K562 (cell line): Measurements from ENCODE around the gene RAB31. TPM values are rescaled to one million over a fixed set of nuclear protein-coding genes. Genes with fewer than 3 reads are reported as not detected.

Source experiments
- CEBPB ChIP-seq: fragments of 450-650 bp; IDR thresholded peaks from 2 replicates; pipeline ENCODE4 v1.6.1; 2016; ENCODE audit warnings: missing genetic modification characterization, missing compliant biosample characterization
- IFI16 ChIP-seq: fragments of 250-450 bp; sonication (Bioruptor Pico); IDR thresholded peaks from 2 replicates; pipeline ENCODE4 v2.1.2; 2022; ENCODE audit warnings: mild to moderate bottlenecking, inconsistent platforms
- MCM7 ChIP-seq, 2 experiments: fragments of 450-650 bp; IDR thresholded peaks; 2 replicates each; pipeline ENCODE4 v1.6.1; 2016 to 2018
- NONO ChIP-seq, 2 experiments: fragments of 200-400 bp in 1 of 2; fragments of 450-650 bp in 1 of 2; formaldehyde crosslinking in 1 of 2; IDR thresholded peaks; 2 replicates each; pipeline ENCODE4 v1.6.1; 2017; ENCODE audit warnings: low read depth in 2 of 2, mild to moderate bottlenecking in 2 of 2, moderate library complexity in 2 of 2, low read length in 1 of 2
- RBM15 ChIP-seq: fragments of 200-400 bp; formaldehyde crosslinking; IDR thresholded peaks from 2 replicates; pipeline ENCODE4 v1.6.1; 2018; ENCODE audit warnings: mild to moderate bottlenecking, low read length, moderate library complexity; ENCODE audit not compliant: insufficient read depth
- STAG1 ChIP-seq: sonication (generic); formaldehyde crosslinking; IDR thresholded peaks from 2 replicates; pipeline ENCODE4 v1.5.0; 2020; ENCODE audit warnings: missing genetic modification reagents, borderline replicate concordance
- TAF9B ChIP-seq: fragments of 450-650 bp; IDR thresholded peaks from 2 replicates; pipeline ENCODE4 v1.6.1; 2018; ENCODE audit warnings: mild to moderate bottlenecking; ENCODE audit not compliant: partially characterized antibody
- TCF7L2 ChIP-seq: fragments of 150-350 bp; IDR thresholded peaks from 2 replicates; pipeline ENCODE4 v1.6.1; 2016; ENCODE audit warnings: low read depth, mild to moderate bottlenecking, low read length, moderate library complexity
- TRIM24 ChIP-seq, 2 experiments: fragments of 450-650 bp; IDR thresholded peaks; 2 replicates each; pipeline ENCODE4 v1.6.1; 2016
- ZBTB17 ChIP-seq: fragments of 450-650 bp; formaldehyde crosslinking; IDR thresholded peaks from 2 replicates; pipeline ENCODE4 v1.4.0; 2020; ENCODE audit warnings: mild to moderate bottlenecking
- ZC3H4 ChIP-seq: sonication (generic); formaldehyde crosslinking; IDR thresholded peaks from 2 replicates; pipeline ENCODE4 v1.9.0; 2021; ENCODE audit warnings: missing genetic modification reagents, borderline replicate concordance
- ZNF253 ChIP-seq: fragments of 250-450 bp; sonication (Bioruptor Pico); conservative IDR thresholded peaks from 2 replicates; pipeline ENCODE4 v1.6.1; 2021; ENCODE audit warnings: mild to moderate bottlenecking
- ZNF354B ChIP-seq: fragments of 250-450 bp; sonication (Bioruptor Pico); IDR thresholded peaks from 2 replicates; pipeline ENCODE4 v1.4.0; 2020
- polyA plus RNA-seq, 8 experiments: library from polyadenylated mRNA; depleted of rRNA in 4 of 8; stranded (reverse) in 5 of 8; unstranded in 3 of 8; fragments of >200 nt; fragmentation: Nextera tagmentation in 2 of 8; fragmentation: Illumina TruSeq in 1 of 8; extraction: Ambion mirVana in 2 of 8; extraction: Trizol in 1 of 8; gene quantifications; 2 replicates each; pipeline versions ENCODE4 v1.2.1 to v1.2.3, GENCODE V29; 2011 to 2014; ENCODE audit warnings: inconsistent platforms in 1 of 8, missing spikeins in 1 of 8
- total RNA-seq, 7 experiments: library from RNA; depleted of rRNA in 6 of 7; stranded (reverse); fragments of >200 nt in 6 of 7; fragmentation: Illumina TruSeq in 2 of 7; extraction: Trizol in 2 of 7; gene quantifications; 2 replicates each; pipeline versions ENCODE4 v1.2.1 to v1.2.3, GENCODE V29; 2011 to 2021; ENCODE audit warnings: low replicate concordance in 1 of 7
- TF ChIP-seq, protein P1 (sequence below): IDR thresholded peaks from 3 replicates; pipeline ENCODE4 v1.6.1; 2011; ENCODE audit warnings: borderline replicate concordance, mild to moderate bottlenecking, moderate library complexity; ENCODE audit not compliant: insufficient read length; ENCODE audit errors: extremely low read depth
- TF ChIP-seq, protein P2 (sequence below), 2 experiments: fragments of 450-650 bp in 1 of 2; sonication (generic) in 1 of 2; formaldehyde crosslinking; conservative IDR thresholded peaks; 2 replicates each; pipeline versions ENCODE4 v1.4.0 to v1.8.1; 2020 to 2022; ENCODE audit warnings: mild to moderate bottlenecking in 1 of 2, missing genetic modification reagents in 1 of 2
- TF ChIP-seq, protein P3 (sequence below), 2 experiments: fragments of 450-650 bp; IDR thresholded peaks; 2 replicates each; pipeline ENCODE4 v1.6.1; 2018; ENCODE audit warnings: mild to moderate bottlenecking in 2 of 2, low read depth in 1 of 2; ENCODE audit not compliant: partially characterized antibody in 2 of 2
- TF ChIP-seq, protein P4 (sequence below): fragments of 250-450 bp; sonication (Bioruptor Pico); IDR thresholded peaks from 2 replicates; pipeline ENCODE4 v1.8.0; 2022; ENCODE audit warnings: inconsistent platforms, mild to moderate bottlenecking, moderate library complexity, borderline replicate concordance

Gene RAB31
- total and polyA plus RNA-seq, 9 of the 15 experiments (the other 6 are each of a cell fraction or from before 2014, with no cell fraction given) = 20.7 to 70.4 (median 41.3) TPM

DNA sequence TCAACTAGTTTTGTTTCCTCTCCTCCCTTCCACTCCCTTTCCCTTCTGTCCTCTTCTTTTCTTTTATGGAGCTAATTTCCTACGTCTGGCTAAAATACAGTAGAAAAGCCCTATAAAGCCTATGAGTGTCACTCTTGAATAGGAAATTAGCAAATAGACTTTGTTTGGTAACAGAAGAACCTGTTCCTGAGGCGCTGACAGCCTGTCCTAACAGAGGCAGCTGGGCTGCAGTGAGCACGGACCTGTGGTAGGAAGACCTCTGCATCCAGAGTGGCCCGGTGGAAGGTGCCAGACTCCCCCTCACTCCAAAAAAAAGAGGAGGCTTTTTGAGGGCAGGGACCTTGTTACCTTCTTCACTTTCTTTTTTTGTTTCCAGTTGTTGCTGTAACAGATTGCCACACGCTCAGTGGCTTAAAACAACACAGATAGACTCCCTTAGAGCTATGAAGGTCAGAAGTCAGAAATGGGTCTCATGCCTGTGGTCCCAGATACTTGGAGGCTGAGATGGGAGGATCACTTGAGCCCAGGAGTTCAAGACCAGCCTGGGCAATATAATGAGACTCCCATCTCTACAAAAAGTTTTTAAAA, 96.5 kb downstream of the RAB31 start (continued):
- TF ChIP-seq, protein P1, sequence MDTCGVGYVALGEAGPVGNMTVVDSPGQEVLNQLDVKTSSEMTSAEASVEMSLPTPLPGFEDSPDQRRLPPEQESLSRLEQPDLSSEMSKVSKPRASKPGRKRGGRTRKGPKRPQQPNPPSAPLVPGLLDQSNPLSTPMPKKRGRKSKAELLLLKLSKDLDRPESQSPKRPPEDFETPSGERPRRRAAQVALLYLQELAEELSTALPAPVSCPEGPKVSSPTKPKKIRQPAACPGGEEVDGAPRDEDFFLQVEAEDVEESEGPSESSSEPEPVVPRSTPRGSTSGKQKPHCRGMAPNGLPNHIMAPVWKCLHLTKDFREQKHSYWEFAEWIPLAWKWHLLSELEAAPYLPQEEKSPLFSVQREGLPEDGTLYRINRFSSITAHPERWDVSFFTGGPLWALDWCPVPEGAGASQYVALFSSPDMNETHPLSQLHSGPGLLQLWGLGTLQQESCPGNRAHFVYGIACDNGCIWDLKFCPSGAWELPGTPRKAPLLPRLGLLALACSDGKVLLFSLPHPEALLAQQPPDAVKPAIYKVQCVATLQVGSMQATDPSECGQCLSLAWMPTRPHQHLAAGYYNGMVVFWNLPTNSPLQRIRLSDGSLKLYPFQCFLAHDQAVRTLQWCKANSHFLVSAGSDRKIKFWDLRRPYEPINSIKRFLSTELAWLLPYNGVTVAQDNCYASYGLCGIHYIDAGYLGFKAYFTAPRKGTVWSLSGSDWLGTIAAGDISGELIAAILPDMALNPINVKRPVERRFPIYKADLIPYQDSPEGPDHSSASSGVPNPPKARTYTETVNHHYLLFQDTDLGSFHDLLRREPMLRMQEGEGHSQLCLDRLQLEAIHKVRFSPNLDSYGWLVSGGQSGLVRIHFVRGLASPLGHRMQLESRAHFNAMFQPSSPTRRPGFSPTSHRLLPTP = no peak
- TF ChIP-seq MCM7 (IDR thresholded peaks at IDR 0.05) (no peak), RBM15 (no peak), ZNF354B (CRISPR knock-in tag) (no peak), TCF7L2 (no peak), ZBTB17 (CRISPR knock-in tag) (no peak), ZNF253 (CRISPR knock-in tag) (no peak), ZC3H4 (CRISPR knock-in tag) (no peak), TAF9B (no peak), STAG1 (CRISPR knock-in tag) (no peak), CEBPB (peak; percentile 53), NONO (IDR thresholded peaks at IDR 0.05; ENCODE audit: low read depth in 2 of 2, low read length in 1 of 2) (no peak), IFI16 (CRISPR knock-in tag) (no peak), TRIM24 (IDR thresholded peaks at IDR 0.05) (peak; percentile 41 to 76)
- TF ChIP-seq, protein P2, sequence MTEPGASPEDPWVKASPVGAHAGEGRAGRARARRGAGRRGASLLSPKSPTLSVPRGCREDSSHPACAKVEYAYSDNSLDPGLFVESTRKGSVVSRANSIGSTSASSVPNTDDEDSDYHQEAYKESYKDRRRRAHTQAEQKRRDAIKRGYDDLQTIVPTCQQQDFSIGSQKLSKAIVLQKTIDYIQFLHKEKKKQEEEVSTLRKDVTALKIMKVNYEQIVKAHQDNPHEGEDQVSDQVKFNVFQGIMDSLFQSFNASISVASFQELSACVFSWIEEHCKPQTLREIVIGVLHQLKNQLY (CRISPR knock-in tag; conservative IDR thresholded peaks at IDR 0.05) = no peak
- TF ChIP-seq, protein P3, sequence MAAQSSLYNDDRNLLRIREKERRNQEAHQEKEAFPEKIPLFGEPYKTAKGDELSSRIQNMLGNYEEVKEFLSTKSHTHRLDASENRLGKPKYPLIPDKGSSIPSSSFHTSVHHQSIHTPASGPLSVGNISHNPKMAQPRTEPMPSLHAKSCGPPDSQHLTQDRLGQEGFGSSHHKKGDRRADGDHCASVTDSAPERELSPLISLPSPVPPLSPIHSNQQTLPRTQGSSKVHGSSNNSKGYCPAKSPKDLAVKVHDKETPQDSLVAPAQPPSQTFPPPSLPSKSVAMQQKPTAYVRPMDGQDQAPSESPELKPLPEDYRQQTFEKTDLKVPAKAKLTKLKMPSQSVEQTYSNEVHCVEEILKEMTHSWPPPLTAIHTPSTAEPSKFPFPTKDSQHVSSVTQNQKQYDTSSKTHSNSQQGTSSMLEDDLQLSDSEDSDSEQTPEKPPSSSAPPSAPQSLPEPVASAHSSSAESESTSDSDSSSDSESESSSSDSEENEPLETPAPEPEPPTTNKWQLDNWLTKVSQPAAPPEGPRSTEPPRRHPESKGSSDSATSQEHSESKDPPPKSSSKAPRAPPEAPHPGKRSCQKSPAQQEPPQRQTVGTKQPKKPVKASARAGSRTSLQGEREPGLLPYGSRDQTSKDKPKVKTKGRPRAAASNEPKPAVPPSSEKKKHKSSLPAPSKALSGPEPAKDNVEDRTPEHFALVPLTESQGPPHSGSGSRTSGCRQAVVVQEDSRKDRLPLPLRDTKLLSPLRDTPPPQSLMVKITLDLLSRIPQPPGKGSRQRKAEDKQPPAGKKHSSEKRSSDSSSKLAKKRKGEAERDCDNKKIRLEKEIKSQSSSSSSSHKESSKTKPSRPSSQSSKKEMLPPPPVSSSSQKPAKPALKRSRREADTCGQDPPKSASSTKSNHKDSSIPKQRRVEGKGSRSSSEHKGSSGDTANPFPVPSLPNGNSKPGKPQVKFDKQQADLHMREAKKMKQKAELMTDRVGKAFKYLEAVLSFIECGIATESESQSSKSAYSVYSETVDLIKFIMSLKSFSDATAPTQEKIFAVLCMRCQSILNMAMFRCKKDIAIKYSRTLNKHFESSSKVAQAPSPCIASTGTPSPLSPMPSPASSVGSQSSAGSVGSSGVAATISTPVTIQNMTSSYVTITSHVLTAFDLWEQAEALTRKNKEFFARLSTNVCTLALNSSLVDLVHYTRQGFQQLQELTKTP (IDR thresholded peaks at IDR 0.05; ENCODE audit: low read depth in 1 of 2, partially characterized antibody in 2 of 2) = no peak
- TF ChIP-seq, protein P4, sequence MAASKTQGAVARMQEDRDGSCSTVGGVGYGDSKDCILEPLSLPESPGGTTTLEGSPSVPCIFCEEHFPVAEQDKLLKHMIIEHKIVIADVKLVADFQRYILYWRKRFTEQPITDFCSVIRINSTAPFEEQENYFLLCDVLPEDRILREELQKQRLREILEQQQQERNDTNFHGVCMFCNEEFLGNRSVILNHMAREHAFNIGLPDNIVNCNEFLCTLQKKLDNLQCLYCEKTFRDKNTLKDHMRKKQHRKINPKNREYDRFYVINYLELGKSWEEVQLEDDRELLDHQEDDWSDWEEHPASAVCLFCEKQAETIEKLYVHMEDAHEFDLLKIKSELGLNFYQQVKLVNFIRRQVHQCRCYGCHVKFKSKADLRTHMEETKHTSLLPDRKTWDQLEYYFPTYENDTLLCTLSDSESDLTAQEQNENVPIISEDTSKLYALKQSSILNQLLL (CRISPR knock-in tag) = no peak
